ENCODE measurements around the gene FAM76A.
"Not testable (repeated sequence)": the region's sequence is repeated elsewhere in the genome, so short reads cannot be mapped to it uniquely, and the experiment has no call there.

The FAM76A gene

DNA sequence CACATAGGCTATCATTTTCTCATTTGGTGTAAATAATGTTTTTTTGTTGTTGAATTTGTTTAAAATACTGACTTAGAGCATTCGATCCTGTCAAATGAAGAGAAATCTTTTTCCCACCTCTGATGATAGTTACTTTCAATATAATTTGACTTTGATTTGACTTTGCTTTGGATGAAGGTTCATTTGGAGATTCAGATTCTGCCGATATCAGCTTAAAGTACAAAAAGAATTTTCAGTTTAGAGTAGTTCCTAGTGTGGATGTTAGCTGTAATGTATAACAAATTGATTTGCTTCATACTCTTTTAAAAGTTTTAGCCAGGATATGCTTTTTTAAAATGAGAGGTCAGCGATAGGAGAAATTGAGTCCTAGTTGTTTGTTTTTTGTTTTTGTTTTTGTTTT is 57.2 kb downstream of the FAM76A start:
- ATAC-seq (no peak), DNase-seq (no peak)
- H3K27ac Mint-ChIP-seq: no peak overlapping the region
- peaks cover 5% of the 10 kb centered on the region for H3K36me3 Mint-ChIP-seq (ENCODE audit: low read depth)
- peaks cover 15% of the 10 kb centered on the region for H3K4me1 Mint-ChIP-seq
- no peaks in the 10 kb centered on the region for H3K9me3 Mint-ChIP-seq
- no peak overlapping the region for H3K4me3 Mint-ChIP-seq
- no peaks in the 10 kb centered on the region for H3K27me3 Mint-ChIP-seq

DNA sequence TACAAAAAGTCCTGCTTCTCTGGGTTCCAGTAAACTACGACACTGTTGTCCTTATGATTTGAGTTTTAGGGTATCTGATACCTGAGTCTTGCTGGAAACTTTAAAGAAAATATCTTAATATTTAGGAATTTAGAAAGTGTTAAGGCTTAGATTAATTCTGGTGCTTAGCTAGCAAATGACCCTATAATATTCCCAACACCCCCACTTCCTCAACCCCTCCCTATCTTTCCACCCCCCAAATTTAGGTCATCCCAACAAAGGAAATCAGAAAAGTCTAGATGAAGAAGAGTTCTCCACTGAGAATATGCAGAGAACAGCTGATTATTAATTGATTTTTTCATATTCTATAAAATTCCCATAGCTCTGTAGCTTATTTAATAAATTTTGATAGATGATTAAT is 58.9 kb downstream of the FAM76A start:
- Mint-ChIP-seq H3K4me3 (no peak overlapping the region), H3K4me1 (peaks cover 11% of the 10 kb centered on the region), H3K36me3 (ENCODE audit: low read depth) (peaks cover 11% of the 10 kb centered on the region), H3K27me3 (no peaks in the 10 kb centered on the region), H3K9me3 (no peaks in the 10 kb centered on the region), H3K27ac (no peak overlapping the region)
- ATAC-seq: no peak
- no peak for DNase-seq

DNA sequence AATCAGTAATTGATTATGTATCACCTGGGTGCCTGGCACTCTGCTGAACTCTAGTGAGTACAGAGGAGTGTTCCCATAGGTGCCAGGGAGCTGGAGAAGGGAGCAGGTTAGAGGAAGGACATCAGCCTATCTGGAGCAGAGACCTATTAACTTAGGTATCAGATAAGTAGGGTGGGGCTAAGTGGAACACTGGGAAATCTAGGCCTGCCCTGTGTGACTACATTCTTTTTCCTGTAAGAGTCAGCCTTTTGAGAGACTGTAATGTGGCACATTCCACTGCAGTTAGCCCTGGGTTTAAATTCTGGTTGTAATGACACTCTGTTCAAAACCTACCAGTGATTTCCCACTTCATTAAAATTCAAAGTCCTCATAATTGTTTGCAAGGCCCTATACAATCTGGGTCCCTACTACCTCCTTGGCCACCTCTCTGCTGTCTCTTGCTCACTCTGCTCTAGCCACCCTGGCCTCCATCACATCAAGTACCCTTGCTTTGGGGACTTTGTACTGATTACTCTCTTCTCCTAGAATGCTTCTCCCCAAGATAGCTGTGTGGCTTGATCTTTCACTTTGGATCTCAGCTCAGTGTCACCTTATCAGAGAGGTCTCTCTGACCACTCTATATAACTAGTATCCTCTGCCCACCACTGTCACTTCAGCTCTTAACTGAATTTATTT is 60.2 kb downstream of the FAM76A start:
- ATAC-seq: no peak
- Mint-ChIP-seq H3K4me1 (peaks cover 11% of the 10 kb centered on the region), H3K27ac (peak overlapping the region; percentile 60)

DNA sequence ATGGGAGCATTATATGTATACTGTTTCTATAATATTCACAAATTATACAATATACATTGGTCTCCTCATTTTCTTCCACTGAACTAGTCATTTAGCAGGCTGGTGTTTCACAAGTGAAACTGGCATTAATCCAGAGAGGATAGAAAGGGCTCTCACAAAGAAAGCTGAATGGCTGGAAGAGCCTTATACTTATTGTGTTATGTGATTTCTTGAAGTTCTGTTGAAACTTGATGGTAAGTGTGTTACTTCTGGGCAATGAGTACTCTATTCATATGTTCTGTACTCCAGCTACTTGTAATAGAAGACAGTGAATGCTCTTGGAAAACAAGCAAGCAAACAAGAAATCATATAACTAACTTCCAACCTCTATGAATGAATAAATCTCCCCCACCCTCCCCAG is 62.1 kb downstream of the FAM76A start:
- DNase-seq: no peak
- Mint-ChIP-seq H3K9me3 (no peaks in the 10 kb centered on the region), H3K27ac (no peak overlapping the region), H3K36me3 (ENCODE audit: low read depth) (peaks cover 20% of the 10 kb centered on the region), H3K27me3 (no peaks in the 10 kb centered on the region), H3K4me3 (no peak overlapping the region), H3K4me1 (peaks cover 8% of the 10 kb centered on the region)
- ATAC-seq: no peak

More for the DNA sequence above, 60.2 kb downstream of the FAM76A start:
- no peak for DNase-seq
- Mint-ChIP-seq H3K27me3 (no peaks in the 10 kb centered on the region), H3K9me3 (no peaks in the 10 kb centered on the region), H3K4me3 (no peak overlapping the region), H3K36me3 (ENCODE audit: low read depth) (peaks cover 20% of the 10 kb centered on the region)

DNA sequence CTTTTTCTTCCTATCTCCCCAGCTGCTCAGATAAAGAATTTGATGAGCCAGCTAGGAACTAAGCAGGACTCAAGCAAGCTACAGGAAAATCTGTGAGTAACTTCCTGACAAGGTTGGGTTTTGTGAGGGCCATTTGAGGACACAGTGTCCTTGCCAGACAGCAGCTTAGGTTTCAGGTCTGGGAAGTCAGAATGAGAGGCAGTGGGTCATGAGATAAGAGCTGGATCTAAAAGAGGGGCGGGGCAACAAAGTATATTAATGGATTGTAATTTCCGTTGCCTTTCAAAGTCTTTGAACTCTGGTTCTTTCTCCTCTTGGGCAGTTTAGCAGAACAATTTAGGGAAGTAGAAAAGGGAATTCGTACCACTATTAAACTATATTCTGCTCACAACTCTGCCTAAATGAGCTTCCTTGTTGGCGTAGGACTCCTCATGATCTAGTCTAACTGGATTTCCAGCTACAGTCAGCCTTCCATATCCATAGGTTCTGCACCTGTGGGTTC is 63.8 kb downstream of the FAM76A start:
- Mint-ChIP-seq H3K4me3 (no peak overlapping the region), H3K4me1 (peaks cover 6% of the 10 kb centered on the region), H3K27me3 (no peaks in the 10 kb centered on the region), H3K27ac (no peak overlapping the region), H3K36me3 (ENCODE audit: low read depth) (peaks cover 24% of the 10 kb centered on the region), H3K9me3 (no peaks in the 10 kb centered on the region)
- ATAC-seq: no peak
- DNase-seq: no peak

DNA sequence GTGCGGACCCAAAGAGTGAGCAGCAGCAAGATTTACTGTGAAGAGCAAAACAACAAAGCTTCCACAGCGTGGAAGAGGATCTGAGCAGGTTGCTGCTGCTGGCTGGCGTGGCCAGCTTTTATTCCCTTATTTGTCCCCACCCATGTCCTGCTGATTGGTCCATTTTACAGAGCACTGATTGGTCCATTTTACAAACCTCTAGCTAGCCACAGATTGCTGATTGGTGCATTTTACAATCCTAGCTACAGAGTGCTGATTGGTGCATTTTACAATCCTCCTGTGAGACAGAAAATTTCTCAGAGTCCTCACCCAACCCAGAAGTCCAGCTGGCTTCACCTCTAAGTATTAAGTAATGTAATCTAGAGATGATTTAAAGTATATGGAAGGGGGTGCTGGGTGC is 64.5 kb downstream of the FAM76A start:
- H3K27me3 Mint-ChIP-seq, H3K27ac Mint-ChIP-seq, ATAC-seq, H3K9me3 Mint-ChIP-seq, H3K4me3 Mint-ChIP-seq, H3K4me1 Mint-ChIP-seq, DNase-seq: not testable (repeated sequence)
- peaks cover 26% of the 10 kb centered on the region for H3K36me3 Mint-ChIP-seq (ENCODE audit: low read depth)

DNA sequence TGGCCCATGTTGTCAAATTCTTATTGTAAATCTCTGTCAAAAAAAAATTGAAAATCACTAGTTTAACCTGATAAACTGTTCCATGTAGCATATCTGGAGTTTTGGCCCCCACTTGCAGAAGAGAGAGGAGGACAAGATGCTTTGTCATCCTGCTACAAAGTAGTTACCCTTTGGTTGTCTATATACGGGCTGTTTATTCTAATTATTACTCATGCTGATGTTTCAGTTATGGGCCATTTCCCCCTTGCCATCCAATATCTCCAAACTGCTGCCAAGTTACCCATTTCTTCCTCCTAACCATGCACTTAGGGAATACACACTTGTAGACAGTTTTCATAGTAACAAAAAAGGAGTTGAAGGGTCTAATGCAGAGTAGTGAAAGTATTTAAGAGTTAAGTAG is 69.8 kb downstream of the FAM76A start:
- no peak for DNase-seq
- no peak overlapping the region for H3K4me3 Mint-ChIP-seq
- no peak for ATAC-seq

DNA sequence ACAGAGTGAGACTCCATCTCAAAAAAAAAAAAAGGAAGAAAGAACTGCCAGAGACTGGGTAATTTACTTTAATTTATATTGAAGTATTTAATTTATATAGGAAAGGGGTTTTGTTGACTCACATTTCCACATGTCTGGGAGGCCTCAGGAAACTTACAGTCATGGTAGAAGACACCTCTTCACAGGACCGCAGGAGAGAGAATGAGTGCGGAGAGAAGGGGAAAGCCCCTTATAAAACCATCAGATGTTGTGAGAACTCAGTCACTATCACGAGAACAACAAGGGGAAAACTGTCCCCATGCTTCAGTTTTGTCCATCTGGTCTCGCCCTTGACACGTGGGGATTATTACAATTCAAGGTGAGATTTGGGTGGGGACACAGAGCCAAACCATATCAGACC is 79.0 kb downstream of the FAM76A start:
- Mint-ChIP-seq H3K9me3 (no peaks in the 10 kb centered on the region), H3K4me3 (no peak overlapping the region), H3K27ac (peak overlapping the region; percentile 47), H3K4me1 (peaks cover 3% of the 10 kb centered on the region), H3K27me3 (no peaks in the 10 kb centered on the region), H3K36me3 (ENCODE audit: low read depth) (peaks cover 28% of the 10 kb centered on the region)
- DNase-seq (peak; percentile 4), ATAC-seq (peak; percentile 80)

More for the DNA sequence above, 69.8 kb downstream of the FAM76A start:
- no peaks in the 10 kb centered on the region for H3K4me1 Mint-ChIP-seq
- H3K36me3 Mint-ChIP-seq (ENCODE audit: low read depth): peaks cover 33% of the 10 kb centered on the region
- H3K27me3 Mint-ChIP-seq: no peaks in the 10 kb centered on the region
- H3K27ac Mint-ChIP-seq: no peak overlapping the region
- H3K9me3 Mint-ChIP-seq: no peaks in the 10 kb centered on the region

DNA sequence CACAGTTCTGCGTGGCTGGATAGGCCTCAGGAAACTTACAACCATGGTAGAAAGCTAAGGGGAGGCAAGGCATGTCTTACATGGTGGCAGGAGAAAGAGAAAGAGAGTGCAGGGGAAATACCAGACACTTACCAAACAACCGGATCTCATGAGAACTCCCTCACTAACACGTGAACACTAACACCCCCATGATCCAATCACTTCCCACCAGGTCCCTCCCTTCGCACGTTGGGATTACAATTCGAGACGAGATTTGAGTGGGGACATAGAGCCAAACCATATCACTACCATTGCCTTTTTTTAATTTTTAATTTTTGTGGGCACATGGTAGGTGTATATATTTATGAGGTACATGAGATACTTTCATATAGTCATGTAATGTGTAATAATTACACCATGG is 81.0 kb downstream of the FAM76A start:
- no peaks in the 10 kb centered on the region for H3K9me3 Mint-ChIP-seq
- H3K4me3 Mint-ChIP-seq: no peak overlapping the region
- no peak overlapping the region for H3K27ac Mint-ChIP-seq
- H3K36me3 Mint-ChIP-seq (ENCODE audit: low read depth): peaks cover 28% of the 10 kb centered on the region
- DNase-seq (no peak), ATAC-seq (no peak)
- peaks cover 3% of the 10 kb centered on the region for H3K4me1 Mint-ChIP-seq
- no peaks in the 10 kb centered on the region for H3K27me3 Mint-ChIP-seq

DNA sequence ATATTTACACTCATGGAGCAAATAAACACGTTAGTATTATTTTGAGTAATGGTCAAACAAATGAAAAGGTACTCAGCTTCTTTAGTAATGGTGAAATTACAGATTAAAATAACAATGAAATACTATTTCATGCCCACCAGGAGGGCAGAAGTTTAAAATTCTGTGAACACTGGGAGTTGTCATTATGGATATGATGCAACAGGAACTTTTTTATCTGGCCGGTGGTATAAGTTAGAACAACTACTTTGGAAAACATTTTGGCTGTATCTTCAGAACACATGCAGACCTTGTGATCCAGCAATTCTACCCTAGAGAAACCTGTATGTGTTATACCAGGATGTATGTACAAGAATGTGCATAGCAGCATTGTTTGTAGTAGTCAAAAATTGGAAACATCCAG is 81.6 kb downstream of the FAM76A start:
- Mint-ChIP-seq H3K36me3 (ENCODE audit: low read depth) (peaks cover 25% of the 10 kb centered on the region), H3K4me1 (peaks cover 3% of the 10 kb centered on the region), H3K4me3 (no peak overlapping the region), H3K27me3 (no peaks in the 10 kb centered on the region), H3K9me3 (no peaks in the 10 kb centered on the region), H3K27ac (no peak overlapping the region)
- ATAC-seq (no peak), DNase-seq (no peak)

DNA sequence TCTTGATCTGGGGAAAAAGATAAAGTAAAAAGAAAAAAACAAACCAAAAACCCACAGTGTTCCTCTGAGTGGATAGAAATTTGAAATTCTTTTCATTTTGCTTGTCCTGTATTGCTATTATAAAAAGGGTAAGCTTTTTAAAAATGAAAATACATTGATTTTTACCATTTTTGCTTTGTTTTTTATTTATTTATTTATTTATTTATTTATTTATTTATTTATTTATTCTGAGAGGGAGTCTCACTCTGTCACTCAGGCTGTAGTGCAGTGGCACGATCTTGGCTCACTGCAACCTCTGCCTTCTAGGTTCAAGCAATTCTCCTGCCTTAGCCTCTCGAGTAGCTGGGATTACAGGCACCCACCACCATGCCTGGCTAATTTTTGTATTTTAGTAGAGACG is 82.4 kb downstream of the FAM76A start:
- not testable (repeated sequence) for H3K9me3 Mint-ChIP-seq, H3K27me3 Mint-ChIP-seq, H3K4me1 Mint-ChIP-seq, H3K4me3 Mint-ChIP-seq, H3K27ac Mint-ChIP-seq, ATAC-seq, DNase-seq
- peaks cover 26% of the 10 kb centered on the region for H3K36me3 Mint-ChIP-seq (ENCODE audit: low read depth)

DNA sequence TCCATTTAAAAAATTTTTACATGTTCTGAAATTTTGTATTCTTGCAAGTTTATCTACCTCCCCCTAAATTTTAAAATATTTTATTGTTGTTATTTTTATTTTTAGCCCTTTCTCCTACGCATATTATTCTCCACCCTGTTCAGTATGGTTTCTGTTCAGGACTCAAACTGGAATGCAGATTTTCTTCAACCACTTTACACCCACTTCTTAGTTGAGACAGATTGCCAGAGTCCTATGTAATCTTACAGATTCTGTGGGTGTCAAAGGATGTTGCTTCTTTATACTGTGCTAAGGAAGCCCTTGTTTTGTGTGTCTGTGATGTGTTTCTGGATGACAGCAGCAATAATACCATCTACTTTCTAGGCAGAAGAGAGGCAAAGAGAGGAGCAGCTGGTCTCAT is 84.1 kb downstream of the FAM76A start:
- peaks cover 1% of the 10 kb centered on the region for H3K4me1 Mint-ChIP-seq
- peaks cover 24% of the 10 kb centered on the region for H3K36me3 Mint-ChIP-seq (ENCODE audit: low read depth)
- DNase-seq (no peak), ATAC-seq (no peak)
- no peaks in the 10 kb centered on the region for H3K9me3 Mint-ChIP-seq
- no peaks in the 10 kb centered on the region for H3K27me3 Mint-ChIP-seq
- no peak overlapping the region for H3K27ac Mint-ChIP-seq
- no peak overlapping the region for H3K4me3 Mint-ChIP-seq

DNA sequence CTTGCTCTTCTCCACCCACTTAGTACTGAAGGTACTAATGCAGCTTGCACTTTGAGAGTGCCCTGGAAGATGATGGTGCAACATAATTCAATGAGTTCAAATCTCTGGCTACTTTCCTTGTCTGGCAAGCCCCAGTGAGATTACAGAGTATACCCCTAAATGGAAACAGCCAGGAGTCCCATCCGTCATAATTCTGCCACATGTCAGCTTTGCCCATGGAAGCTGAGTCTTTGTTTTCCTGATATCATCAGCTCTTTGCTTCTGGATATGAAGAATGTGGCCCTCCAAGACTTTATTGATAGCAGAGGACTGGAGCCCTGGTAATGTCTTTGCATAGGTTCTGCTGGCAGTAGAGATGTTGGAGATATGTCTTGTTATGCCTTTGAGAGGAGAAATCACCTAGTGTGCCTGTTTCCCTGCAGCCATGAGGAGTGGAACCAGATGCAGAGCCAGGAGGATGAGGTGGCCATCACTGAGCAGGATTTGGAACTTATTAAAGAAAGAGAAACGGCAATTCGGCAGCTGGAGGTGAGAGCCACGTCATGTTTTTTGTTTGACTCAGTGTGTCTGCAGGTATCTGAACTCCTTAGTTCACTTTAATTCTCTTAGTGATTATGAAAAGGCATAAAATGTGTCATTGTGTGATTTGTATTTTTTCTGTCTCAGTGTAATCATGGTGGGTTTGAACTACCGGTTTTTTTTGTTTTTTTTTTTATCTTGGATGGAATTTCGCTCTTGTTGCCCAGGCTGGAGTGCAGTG is 86.2 kb downstream of the FAM76A start:
- H3K36me3 Mint-ChIP-seq (ENCODE audit: low read depth): peaks cover 16% of the 10 kb centered on the region
- ATAC-seq: no peak
- no peak overlapping the region for H3K4me3 Mint-ChIP-seq
- H3K27me3 Mint-ChIP-seq: no peaks in the 10 kb centered on the region
- no peak for DNase-seq
- no peaks in the 10 kb centered on the region for H3K9me3 Mint-ChIP-seq
- no peak overlapping the region for H3K27ac Mint-ChIP-seq
- H3K4me1 Mint-ChIP-seq: no peaks in the 10 kb centered on the region
